A549 (cell line): ENCODE measurements around the gene FBLN7. TPM values are rescaled to one million over a fixed set of nuclear protein-coding genes. Genes with fewer than 3 reads are reported as not detected.

Source experiments
- ATAC-seq, 2 experiments: fragments of 200-7000 bp in 1 of 2; fragments of >200 bp in 1 of 2; cut with Nextera tagmentation in 1 of 2; cut with Tn5 transposase in 1 of 2; 3 replicates each; pipeline versions ENCODE4 v1.8.0 to v1.9.1; 2018 to 2020; ENCODE audit warnings: mild to moderate bottlenecking in 1 of 2, moderate library complexity in 1 of 2
- CTCF ChIA-PET: fragments of 300-600 bp; sonication (Branson Sonifier 250); formaldehyde crosslinking; extraction: SDS; loops from one replicate; lab custom pipeline; 2021; ENCODE audit warnings: antibody characterized with exemption, inconsistent platforms; lab: Yijun Ruan, JAX
- POLR2A ChIA-PET: fragments of 350-600 bp; formaldehyde crosslinking; extraction: SDS; loops from one replicate; lab custom pipeline; 2021; ENCODE audit warnings: antibody characterized with exemption, inconsistent platforms; lab: Yijun Ruan, JAX
- DNase-seq, 2 experiments: peaks; one replicate each; pipeline versions ENCODE4 v3.0.0 to v3.0.0-alpha.2; 2011 to 2016; ENCODE audit warnings: low read depth in 1 of 2, low spot score in 1 of 2
- FAIRE-seq: peaks from 2 replicates; lab custom pipeline; 2011; peaks lifted over from hg19 to GRCh38; lab: Jason Lieb, UNC
- H3K27ac ChIP-seq, 2 experiments: fragments of >200 bp; sonication (Bioruptor Twin); formaldehyde crosslinking; 3 replicates each; pipeline ENCODE4 v1.5.1; 2016 to 2017
- H3K4me1 ChIP-seq: fragments of >200 bp; sonication (Bioruptor Twin); formaldehyde crosslinking; 3 replicates; pipeline ENCODE4 v1.6.1; 2016
- H3K4me2 ChIP-seq: fragments of >200 bp; sonication (Bioruptor Twin); formaldehyde crosslinking; 3 replicates; pipeline ENCODE4 v1.6.1; 2016
- H3K4me3 ChIP-seq: fragments of >200 bp; sonication (Bioruptor Twin); formaldehyde crosslinking; 3 replicates; pipeline ENCODE4 v1.5.1; 2016
- H3K9me3 ChIP-seq: fragments of >200 bp; sonication (Bioruptor Twin); formaldehyde crosslinking; 3 replicates; pipeline ENCODE4 v1.6.1; 2016
- CBX2 ChIP-seq: fragments of 200-600 bp; sonication (generic); IDR thresholded peaks from 2 replicates; pipeline ENCODE4 v1.6.1; 2016; ENCODE audit warnings: low read depth, mild to moderate bottlenecking, borderline replicate concordance
- CBX8 ChIP-seq: fragments of 200-600 bp; sonication (generic); IDR thresholded peaks from 2 replicates; pipeline ENCODE4 v1.6.1; 2016
- CHD4 ChIP-seq: fragments of 200-600 bp; sonication (generic); IDR thresholded peaks from 2 replicates; pipeline ENCODE4 v1.6.1; 2016; ENCODE audit warnings: antibody characterized with exemption, mild to moderate bottlenecking, borderline replicate concordance
- EHMT2 ChIP-seq: fragments of 200-600 bp; sonication (generic); IDR thresholded peaks from 2 replicates; pipeline ENCODE4 v1.6.1; 2016; ENCODE audit warnings: antibody characterized with exemption, low read depth, mild to moderate bottlenecking, moderate library complexity
- ESRRA ChIP-seq: fragments of 150-350 bp; IDR thresholded peaks from 2 replicates; pipeline ENCODE4 v1.6.1; 2014; ENCODE audit warnings: mild to moderate bottlenecking, low read length, borderline replicate concordance
- FOXS1 ChIP-seq: fragments of 250-450 bp; sonication (Bioruptor Pico); IDR thresholded peaks from 2 replicates; pipeline ENCODE4 v1.5.0; 2020; ENCODE audit warnings: mild to moderate bottlenecking, moderate library complexity
- HDAC2 ChIP-seq: fragments of 200-600 bp; sonication (generic); IDR thresholded peaks from 2 replicates; pipeline ENCODE4 v1.6.1; 2016
- JUN ChIP-seq, 2 experiments: fragments of >200 bp; sonication (Bioruptor Twin); formaldehyde crosslinking; IDR thresholded peaks; 2 replicates in 1 of 2; 3 replicates in 1 of 2; pipeline ENCODE4 v1.6.1; 2016 to 2017
- JUNB ChIP-seq: fragments of >200 bp; sonication (Bioruptor Twin); formaldehyde crosslinking; IDR thresholded peaks from 2 replicates; pipeline ENCODE4 v1.6.1; 2016
- KDM1A ChIP-seq: fragments of 200-600 bp; sonication (generic); IDR thresholded peaks from 2 replicates; pipeline ENCODE4 v1.6.1; 2016; ENCODE audit warnings: low read depth, mild to moderate bottlenecking
- NFE2L2 ChIP-seq: fragments of 150-350 bp; conservative IDR thresholded peaks from 2 replicates; pipeline ENCODE4 v1.6.1; 2014; ENCODE audit warnings: low read length
- PHF8 ChIP-seq: fragments of 200-600 bp; sonication (generic); IDR thresholded peaks from 2 replicates; pipeline ENCODE4 v1.6.1; 2016; ENCODE audit warnings: low read depth, mild to moderate bottlenecking, antibody characterized with exemption, moderate library complexity, borderline replicate concordance
- POLR2AphosphoS2 ChIP-seq: conservative IDR thresholded peaks from 2 replicates; pipeline ENCODE4 v1.6.1; 2012; ENCODE audit warnings: low read length, improper control_type of control experiment, inconsistent platforms
- RFX5 ChIP-seq: fragments of 450-650 bp; IDR thresholded peaks from 2 replicates; pipeline ENCODE4 v1.7.1; 2014; ENCODE audit warnings: antibody characterized with exemption, mild to moderate bottlenecking, moderate library complexity
- SREBF2 ChIP-seq: fragments of 450-650 bp; IDR thresholded peaks from 2 replicates; pipeline ENCODE4 v1.6.1; 2014; ENCODE audit warnings: mild to moderate bottlenecking, moderate library complexity
- TFCP2L1 ChIP-seq: fragments of 250-450 bp; sonication (Bioruptor Pico); IDR thresholded peaks from 2 replicates; pipeline ENCODE4 v1.5.0; 2021; ENCODE audit warnings: mild to moderate bottlenecking
- ZSCAN20 ChIP-seq: fragments of 250-450 bp; sonication (Bioruptor Pico); IDR thresholded peaks from 2 replicates; pipeline ENCODE4 v1.8.0; 2022; ENCODE audit warnings: mild to moderate bottlenecking, moderate library complexity
- WGBS: methylation state at CpG from one replicate; pipeline ENCODE4 v1.1.6; 2017; ENCODE audit errors: missing lambda C conversion rate; 5-methylcytosine and 5-hydroxymethylcytosine counted together
- polyA plus RNA-seq, 4 experiments: library from polyadenylated mRNA; depleted of rRNA in 3 of 4; stranded (reverse); fragments of >200 nt; fragmentation: RNase III in 1 of 4; extraction: RNeasy Plus Mini Kit Qiagen cat#74134 plus additional on column Dnase treatment in 1 of 4; gene quantifications; 2 replicates in 3 of 4; 3 replicates in 1 of 4; pipeline ENCODE4 v1.2.3, GENCODE V29; 2011 to 2017
- TF ChIP-seq, protein P1 (sequence below): fragments of 250-450 bp; sonication (Bioruptor Pico); IDR thresholded peaks from 2 replicates; pipeline ENCODE4 v1.5.0; 2020; ENCODE audit warnings: low read depth, mild to moderate bottlenecking, moderate library complexity
- TF ChIP-seq, protein P2 (sequence below): fragments of >200 bp; sonication (Bioruptor Twin); formaldehyde crosslinking; IDR thresholded peaks from 3 replicates; pipeline ENCODE4 v1.6.1; 2016
- TF ChIP-seq, protein P3 (sequence below): fragments of 450-650 bp; IDR thresholded peaks from 2 replicates; pipeline ENCODE4 v1.6.1; 2014; ENCODE audit warnings: antibody characterized with exemption
- TF ChIP-seq, protein P4 (sequence below): fragments of 250-450 bp; sonication (Bioruptor Pico); IDR thresholded peaks from 2 replicates; pipeline ENCODE4 v1.5.0; 2021; ENCODE audit warnings: mild to moderate bottlenecking, moderate library complexity, borderline replicate concordance
- TF ChIP-seq, protein P5 (sequence below): IDR thresholded peaks from 2 replicates; pipeline ENCODE4 v1.6.1; 2012; ENCODE audit warnings: low read depth, borderline replicate concordance
- TF ChIP-seq, protein P6 (sequence below): fragments of 200-600 bp; sonication (generic); IDR thresholded peaks from 2 replicates; pipeline ENCODE4 v1.6.1; 2016; ENCODE audit warnings: antibody characterized with exemption, mild to moderate bottlenecking, moderate library complexity

FBLN7 gene
- polyA plus RNA-seq, 2 of the 4 experiments (the other 2 are of a cell fraction), result 0.47 to 0.63 TPM

DNA sequence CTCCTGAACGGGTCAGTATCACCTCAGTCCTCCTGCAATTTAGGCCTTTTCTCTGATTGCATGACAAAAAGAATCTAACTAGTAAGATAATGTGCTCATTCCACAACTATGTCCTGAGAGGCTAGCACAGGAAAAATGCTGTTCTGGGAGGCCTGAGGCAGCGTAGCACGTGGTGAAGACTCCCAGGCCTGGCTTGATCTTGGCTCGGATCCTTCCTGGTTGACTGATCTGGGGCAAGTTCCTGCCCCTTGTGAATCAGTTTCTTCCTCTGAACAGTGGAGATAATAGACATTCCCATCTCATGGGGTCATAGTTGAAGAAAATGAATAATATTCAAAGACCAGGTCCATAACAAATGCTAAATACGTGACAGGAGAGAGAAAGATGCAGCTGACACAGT is 12.3 kb downstream of the FBLN7 start:
- CTCF ChIA-PET, result no interaction called here
- DNase-seq, result no peak
- 62% methylated on average over 5 of the region's 5 CpGs for WGBS
- ATAC-seq, result no peak
- POLR2A ChIA-PET, result no interaction called here
- Histone ChIP-seq H3K27ac (no peak overlapping the region), H3K4me3 (no peak overlapping the region), H3K4me1 (no peaks in the 10 kb centered on the region), H3K9me3 (no peaks in the 10 kb centered on the region), H3K4me2 (no peak overlapping the region)
- FAIRE-seq, result no peak
- no peak for TF ChIP-seq EHMT2
- TF ChIP-seq, protein P1, sequence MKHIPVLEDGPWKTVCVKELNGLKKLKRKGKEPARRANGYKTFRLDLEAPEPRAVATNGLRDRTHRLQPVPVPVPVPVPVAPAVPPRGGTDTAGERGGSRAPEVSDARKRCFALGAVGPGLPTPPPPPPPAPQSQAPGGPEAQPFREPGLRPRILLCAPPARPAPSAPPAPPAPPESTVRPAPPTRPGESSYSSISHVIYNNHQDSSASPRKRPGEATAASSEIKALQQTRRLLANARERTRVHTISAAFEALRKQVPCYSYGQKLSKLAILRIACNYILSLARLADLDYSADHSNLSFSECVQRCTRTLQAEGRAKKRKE (CRISPR knock-in tag), result no peak
- TF ChIP-seq, protein P2, sequence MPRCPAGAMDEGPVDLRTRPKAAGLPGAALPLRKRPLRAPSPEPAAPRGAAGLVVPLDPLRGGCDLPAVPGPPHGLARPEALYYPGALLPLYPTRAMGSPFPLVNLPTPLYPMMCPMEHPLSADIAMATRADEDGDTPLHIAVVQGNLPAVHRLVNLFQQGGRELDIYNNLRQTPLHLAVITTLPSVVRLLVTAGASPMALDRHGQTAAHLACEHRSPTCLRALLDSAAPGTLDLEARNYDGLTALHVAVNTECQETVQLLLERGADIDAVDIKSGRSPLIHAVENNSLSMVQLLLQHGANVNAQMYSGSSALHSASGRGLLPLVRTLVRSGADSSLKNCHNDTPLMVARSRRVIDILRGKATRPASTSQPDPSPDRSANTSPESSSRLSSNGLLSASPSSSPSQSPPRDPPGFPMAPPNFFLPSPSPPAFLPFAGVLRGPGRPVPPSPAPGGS, result no peak
- no peak for TF ChIP-seq JUNB
- TF ChIP-seq HDAC2, result no peak
- TF ChIP-seq KDM1A, result no peak
- no peak for TF ChIP-seq RFX5
- TF ChIP-seq TFCP2L1, result no peak
- no peak for TF ChIP-seq JUN (IDR thresholded peaks at IDR 0.05)
- TF ChIP-seq PHF8, result no peak
- no peak for TF ChIP-seq CHD4
- TF ChIP-seq CBX2, result no peak
- TF ChIP-seq, protein P3, sequence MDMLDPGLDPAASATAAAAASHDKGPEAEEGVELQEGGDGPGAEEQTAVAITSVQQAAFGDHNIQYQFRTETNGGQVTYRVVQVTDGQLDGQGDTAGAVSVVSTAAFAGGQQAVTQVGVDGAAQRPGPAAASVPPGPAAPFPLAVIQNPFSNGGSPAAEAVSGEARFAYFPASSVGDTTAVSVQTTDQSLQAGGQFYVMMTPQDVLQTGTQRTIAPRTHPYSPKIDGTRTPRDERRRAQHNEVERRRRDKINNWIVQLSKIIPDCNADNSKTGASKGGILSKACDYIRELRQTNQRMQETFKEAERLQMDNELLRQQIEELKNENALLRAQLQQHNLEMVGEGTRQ, result no peak
- TF ChIP-seq CBX8, result no peak
- TF ChIP-seq SREBF2, result no peak
- no peak for TF ChIP-seq FOXS1 (CRISPR knock-in tag)

DNA sequence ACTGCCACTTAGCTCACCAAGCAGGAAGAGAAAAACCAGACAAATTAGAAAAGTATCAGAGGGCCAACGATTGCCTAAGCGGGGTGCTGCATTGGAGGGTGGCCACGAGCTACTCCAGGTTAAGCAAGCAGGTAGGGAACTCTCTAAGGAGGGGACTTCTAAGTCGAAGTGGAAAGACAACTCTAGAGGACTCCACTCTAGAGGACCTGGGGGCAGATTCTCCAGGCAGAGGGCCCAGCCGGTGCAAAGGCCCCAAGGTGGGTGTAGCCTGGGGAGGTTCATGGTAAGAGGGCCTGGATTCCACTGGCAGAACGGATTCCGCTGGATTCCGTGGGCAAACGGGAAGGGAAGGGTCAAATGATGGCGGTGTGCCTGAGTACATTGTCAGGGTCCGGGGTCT is 12.7 kb downstream of the FBLN7 start:
- ChIA-PET POLR2A (no interaction called here), CTCF (no interaction called here)
- no peak for FAIRE-seq
- Histone ChIP-seq H3K4me2 (no peak overlapping the region), H3K4me1 (no peaks in the 10 kb centered on the region), H3K9me3 (no peaks in the 10 kb centered on the region), H3K4me3 (no peak overlapping the region), H3K27ac (no peak overlapping the region)
- no peak for DNase-seq
- TF ChIP-seq, protein P4, sequence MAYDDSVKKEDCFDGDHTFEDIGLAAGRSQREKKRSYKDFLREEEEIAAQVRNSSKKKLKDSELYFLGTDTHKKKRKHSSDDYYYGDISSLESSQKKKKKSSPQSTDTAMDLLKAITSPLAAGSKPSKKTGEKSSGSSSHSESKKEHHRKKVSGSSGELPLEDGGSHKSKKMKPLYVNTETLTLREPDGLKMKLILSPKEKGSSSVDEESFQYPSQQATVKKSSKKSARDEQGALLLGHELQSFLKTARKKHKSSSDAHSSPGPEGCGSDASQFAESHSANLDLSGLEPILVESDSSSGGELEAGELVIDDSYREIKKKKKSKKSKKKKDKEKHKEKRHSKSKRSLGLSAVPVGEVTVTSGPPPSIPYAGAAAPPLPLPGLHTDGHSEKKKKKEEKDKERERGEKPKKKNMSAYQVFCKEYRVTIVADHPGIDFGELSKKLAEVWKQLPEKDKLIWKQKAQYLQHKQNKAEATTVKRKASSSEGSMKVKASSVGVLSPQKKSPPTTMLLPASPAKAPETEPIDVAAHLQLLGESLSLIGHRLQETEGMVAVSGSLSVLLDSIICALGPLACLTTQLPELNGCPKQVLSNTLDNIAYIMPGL, result no peak
- TF ChIP-seq NFE2L2 (no peak), ZSCAN20 (no peak), TFCP2L1 (no peak), ESRRA (no peak), POLR2AphosphoS2 (no peak)
- TF ChIP-seq, protein P1 (CRISPR knock-in tag), result no peak
- TF ChIP-seq, protein P5, sequence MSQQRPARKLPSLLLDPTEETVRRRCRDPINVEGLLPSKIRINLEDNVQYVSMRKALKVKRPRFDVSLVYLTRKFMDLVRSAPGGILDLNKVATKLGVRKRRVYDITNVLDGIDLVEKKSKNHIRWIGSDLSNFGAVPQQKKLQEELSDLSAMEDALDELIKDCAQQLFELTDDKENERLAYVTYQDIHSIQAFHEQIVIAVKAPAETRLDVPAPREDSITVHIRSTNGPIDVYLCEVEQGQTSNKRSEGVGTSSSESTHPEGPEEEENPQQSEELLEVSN, result no peak
- TF ChIP-seq, protein P6, sequence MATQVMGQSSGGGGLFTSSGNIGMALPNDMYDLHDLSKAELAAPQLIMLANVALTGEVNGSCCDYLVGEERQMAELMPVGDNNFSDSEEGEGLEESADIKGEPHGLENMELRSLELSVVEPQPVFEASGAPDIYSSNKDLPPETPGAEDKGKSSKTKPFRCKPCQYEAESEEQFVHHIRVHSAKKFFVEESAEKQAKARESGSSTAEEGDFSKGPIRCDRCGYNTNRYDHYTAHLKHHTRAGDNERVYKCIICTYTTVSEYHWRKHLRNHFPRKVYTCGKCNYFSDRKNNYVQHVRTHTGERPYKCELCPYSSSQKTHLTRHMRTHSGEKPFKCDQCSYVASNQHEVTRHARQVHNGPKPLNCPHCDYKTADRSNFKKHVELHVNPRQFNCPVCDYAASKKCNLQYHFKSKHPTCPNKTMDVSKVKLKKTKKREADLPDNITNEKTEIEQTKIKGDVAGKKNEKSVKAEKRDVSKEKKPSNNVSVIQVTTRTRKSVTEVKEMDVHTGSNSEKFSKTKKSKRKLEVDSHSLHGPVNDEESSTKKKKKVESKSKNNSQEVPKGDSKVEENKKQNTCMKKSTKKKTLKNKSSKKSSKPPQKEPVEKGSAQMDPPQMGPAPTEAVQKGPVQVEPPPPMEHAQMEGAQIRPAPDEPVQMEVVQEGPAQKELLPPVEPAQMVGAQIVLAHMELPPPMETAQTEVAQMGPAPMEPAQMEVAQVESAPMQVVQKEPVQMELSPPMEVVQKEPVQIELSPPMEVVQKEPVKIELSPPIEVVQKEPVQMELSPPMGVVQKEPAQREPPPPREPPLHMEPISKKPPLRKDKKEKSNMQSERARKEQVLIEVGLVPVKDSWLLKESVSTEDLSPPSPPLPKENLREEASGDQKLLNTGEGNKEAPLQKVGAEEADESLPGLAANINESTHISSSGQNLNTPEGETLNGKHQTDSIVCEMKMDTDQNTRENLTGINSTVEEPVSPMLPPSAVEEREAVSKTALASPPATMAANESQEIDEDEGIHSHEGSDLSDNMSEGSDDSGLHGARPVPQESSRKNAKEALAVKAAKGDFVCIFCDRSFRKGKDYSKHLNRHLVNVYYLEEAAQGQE, result no peak
- WGBS, result 77% methylated on average over 11 of the region's 11 CpGs
- ATAC-seq, result no peak
